Measurements from ENCODE around the gene SELENOO.
"Not testable (repeated sequence)": the region's sequence is repeated elsewhere in the genome, so short reads cannot be mapped to it uniquely, and the experiment has no call there.

Gene SELENOO

GRCh38 chr22:50201191-50202129, 649 bp downstream of the SELENOO start:
- DNase-seq = no peak

- no peak for DNase-seq
Observed at GRCh38 chr22:50202130-50202666, 1.4 kb downstream of the SELENOO start.

- DNase-seq = no peak
Observed at GRCh38 chr22:50203288-50203687, 2.5 kb downstream of the SELENOO start.

- DNase-seq = no peak
Observed at GRCh38 chr22:50204571-50204970, 3.8 kb downstream of the SELENOO start.

- DNase-seq = not testable (repeated sequence)
Observed at GRCh38 chr22:50204998-50205397, 4.2 kb downstream of the SELENOO start.

- no peak for DNase-seq
Observed at GRCh38 chr22:50205781-50206569, 5.2 kb downstream of the SELENOO start.

- DNase-seq = no peak
Observed at GRCh38 chr22:50206599-50206998, 5.8 kb downstream of the SELENOO start.

- DNase-seq = no peak
Observed at GRCh38 chr22:50207383-50208140, 6.8 kb downstream of the SELENOO start.

GRCh38 chr22:50208430-50208938, 7.7 kb downstream of the SELENOO start:
- no peak for DNase-seq

GRCh38 chr22:50208939-50209892, 8.4 kb downstream of the SELENOO start:
- peak; percentile 30 for DNase-seq

GRCh38 chr22:50209893-50210292, 9.1 kb downstream of the SELENOO start:
- peak; percentile 69 for DNase-seq

GRCh38 chr22:50210378-50211139, 9.7 kb downstream of the SELENOO start:
- DNase-seq = no peak

- DNase-seq = no peak
Observed at GRCh38 chr22:50211147-50211546, 10.3 kb downstream of the SELENOO start.

GRCh38 chr22:50213263-50213662, 12.5 kb downstream of the SELENOO start:
- no peak for DNase-seq

GRCh38 chr22:50215297-50216054, 14.7 kb downstream of the SELENOO start:
- no peak for DNase-seq

- DNase-seq = no peak
Observed at GRCh38 chr22:50216055-50216683, 15.4 kb downstream of the SELENOO start.

- DNase-seq = no peak
Observed at GRCh38 chr22:50216684-50217520, 16.1 kb downstream of the SELENOO start.

- no peak for DNase-seq
Observed at GRCh38 chr22:50217543-50218152, 16.8 kb downstream of the SELENOO start.
